WTC11 (cell line): Measurements from ENCODE around the gene AK8.

Experiments
- CREB1 ChIP-seq: sonication (generic); formaldehyde crosslinking; IDR thresholded peaks from 2 replicates; pipeline ENCODE4 v1.8.0; 2023; ENCODE audit warnings: mild to moderate bottlenecking, missing genetic modification reagents
- CTCF ChIP-seq: fragments of 200-600 bp; IDR thresholded peaks from 2 replicates; pipeline ENCODE4 v1.8.0; 2022; ENCODE audit warnings: antibody characterized with exemption
- ETV6 ChIP-seq: sonication (generic); formaldehyde crosslinking; IDR thresholded peaks from 2 replicates; pipeline ENCODE4 v1.8.1; 2022; ENCODE audit warnings: mild to moderate bottlenecking, missing genetic modification reagents
- TEAD4 ChIP-seq: sonication (generic); formaldehyde crosslinking; IDR thresholded peaks from 2 replicates; pipeline ENCODE4 v1.8.0; 2022; ENCODE audit warnings: mild to moderate bottlenecking, missing genetic modification reagents
- ZNF416 ChIP-seq: fragments of 250-450 bp; sonication (Bioruptor Pico); IDR thresholded peaks from 2 replicates; pipeline ENCODE4 v1.9.0; 2021; ENCODE audit warnings: mild to moderate bottlenecking, inconsistent platforms
- TF ChIP-seq, protein P1 (sequence below): sonication (generic); formaldehyde crosslinking; IDR thresholded peaks from 2 replicates; pipeline ENCODE4 v1.8.1; 2022; ENCODE audit warnings: mild to moderate bottlenecking, missing genetic modification reagents, moderate library complexity, borderline replicate concordance
- TF ChIP-seq, protein P2 (sequence below): sonication (generic); formaldehyde crosslinking; IDR thresholded peaks from 2 replicates; pipeline ENCODE4 v1.8.0; 2023; ENCODE audit warnings: missing genetic modification reagents, mild to moderate bottlenecking, borderline replicate concordance

DNA sequence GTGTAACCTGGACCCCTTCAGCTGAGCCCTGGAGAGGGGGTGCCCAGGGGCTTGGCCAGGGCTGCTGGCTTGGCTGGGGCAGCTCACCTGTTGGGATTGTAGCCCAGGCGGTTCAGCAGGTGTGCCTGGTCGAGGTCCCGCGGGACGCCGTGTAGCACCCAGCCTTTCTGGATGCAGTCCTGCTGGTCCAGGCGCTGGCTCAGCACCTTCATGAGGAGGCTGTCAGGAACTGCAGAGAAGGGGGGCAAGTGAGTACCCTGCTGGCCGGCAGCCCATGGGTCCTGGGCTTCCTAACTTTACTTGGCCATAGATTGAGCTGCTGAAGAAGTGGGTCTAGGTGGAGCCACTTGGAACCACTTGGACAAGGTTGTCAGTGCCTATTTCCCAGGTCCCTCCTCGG lies 85.5 kb downstream of the AK8 start:
- TF ChIP-seq ZNF416 (CRISPR knock-in tag) (no peak), CREB1 (no peak), TEAD4 (no peak), CTCF (no peak), ETV6 (no peak)
- TF ChIP-seq, protein P1, sequence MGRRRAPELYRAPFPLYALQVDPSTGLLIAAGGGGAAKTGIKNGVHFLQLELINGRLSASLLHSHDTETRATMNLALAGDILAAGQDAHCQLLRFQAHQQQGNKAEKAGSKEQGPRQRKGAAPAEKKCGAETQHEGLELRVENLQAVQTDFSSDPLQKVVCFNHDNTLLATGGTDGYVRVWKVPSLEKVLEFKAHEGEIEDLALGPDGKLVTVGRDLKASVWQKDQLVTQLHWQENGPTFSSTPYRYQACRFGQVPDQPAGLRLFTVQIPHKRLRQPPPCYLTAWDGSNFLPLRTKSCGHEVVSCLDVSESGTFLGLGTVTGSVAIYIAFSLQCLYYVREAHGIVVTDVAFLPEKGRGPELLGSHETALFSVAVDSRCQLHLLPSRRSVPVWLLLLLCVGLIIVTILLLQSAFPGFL = no peak
- TF ChIP-seq, protein P2, sequence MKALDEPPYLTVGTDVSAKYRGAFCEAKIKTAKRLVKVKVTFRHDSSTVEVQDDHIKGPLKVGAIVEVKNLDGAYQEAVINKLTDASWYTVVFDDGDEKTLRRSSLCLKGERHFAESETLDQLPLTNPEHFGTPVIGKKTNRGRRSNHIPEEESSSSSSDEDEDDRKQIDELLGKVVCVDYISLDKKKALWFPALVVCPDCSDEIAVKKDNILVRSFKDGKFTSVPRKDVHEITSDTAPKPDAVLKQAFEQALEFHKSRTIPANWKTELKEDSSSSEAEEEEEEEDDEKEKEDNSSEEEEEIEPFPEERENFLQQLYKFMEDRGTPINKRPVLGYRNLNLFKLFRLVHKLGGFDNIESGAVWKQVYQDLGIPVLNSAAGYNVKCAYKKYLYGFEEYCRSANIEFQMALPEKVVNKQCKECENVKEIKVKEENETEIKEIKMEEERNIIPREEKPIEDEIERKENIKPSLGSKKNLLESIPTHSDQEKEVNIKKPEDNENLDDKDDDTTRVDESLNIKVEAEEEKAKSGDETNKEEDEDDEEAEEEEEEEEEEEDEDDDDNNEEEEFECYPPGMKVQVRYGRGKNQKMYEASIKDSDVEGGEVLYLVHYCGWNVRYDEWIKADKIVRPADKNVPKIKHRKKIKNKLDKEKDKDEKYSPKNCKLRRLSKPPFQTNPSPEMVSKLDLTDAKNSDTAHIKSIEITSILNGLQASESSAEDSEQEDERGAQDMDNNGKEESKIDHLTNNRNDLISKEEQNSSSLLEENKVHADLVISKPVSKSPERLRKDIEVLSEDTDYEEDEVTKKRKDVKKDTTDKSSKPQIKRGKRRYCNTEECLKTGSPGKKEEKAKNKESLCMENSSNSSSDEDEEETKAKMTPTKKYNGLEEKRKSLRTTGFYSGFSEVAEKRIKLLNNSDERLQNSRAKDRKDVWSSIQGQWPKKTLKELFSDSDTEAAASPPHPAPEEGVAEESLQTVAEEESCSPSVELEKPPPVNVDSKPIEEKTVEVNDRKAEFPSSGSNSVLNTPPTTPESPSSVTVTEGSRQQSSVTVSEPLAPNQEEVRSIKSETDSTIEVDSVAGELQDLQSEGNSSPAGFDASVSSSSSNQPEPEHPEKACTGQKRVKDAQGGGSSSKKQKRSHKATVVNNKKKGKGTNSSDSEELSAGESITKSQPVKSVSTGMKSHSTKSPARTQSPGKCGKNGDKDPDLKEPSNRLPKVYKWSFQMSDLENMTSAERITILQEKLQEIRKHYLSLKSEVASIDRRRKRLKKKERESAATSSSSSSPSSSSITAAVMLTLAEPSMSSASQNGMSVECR (CRISPR knock-in tag) = no peak
